ENCODE data around the gene SGMS2.

The SGMS2 gene

DNA sequence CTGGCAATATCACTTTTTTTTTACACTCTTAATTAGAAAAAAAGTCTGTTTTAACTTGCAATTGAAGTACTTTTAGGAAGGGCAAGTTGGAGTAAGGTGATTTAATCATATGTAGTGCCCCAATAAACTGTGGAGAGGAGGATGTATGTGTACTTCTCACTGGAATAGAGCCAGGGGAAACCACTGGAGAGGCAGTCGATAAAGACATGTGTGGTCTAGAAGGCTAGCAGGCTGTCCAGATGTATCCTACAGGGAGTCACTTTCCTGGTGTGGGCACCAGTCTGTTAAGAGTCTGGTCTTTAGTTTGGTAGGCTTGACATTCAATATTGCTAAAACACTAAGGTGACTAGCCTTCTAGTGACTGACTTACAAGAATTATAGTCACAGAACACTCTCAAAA is 9.6 kb upstream of the SGMS2 start:
- no peak overlapping the region for H3K27ac Mint-ChIP-seq
- no peak overlapping the region for H3K4me3 Mint-ChIP-seq
- peaks cover 4% of the 10 kb centered on the region for H3K27me3 Mint-ChIP-seq
- H3K36me3 Mint-ChIP-seq: no peaks in the 10 kb centered on the region
- H3K4me1 Mint-ChIP-seq (ENCODE audit: low read depth): no peaks in the 10 kb centered on the region
- no peaks in the 10 kb centered on the region for H3K9me3 Mint-ChIP-seq (ENCODE audit: low read depth)

DNA sequence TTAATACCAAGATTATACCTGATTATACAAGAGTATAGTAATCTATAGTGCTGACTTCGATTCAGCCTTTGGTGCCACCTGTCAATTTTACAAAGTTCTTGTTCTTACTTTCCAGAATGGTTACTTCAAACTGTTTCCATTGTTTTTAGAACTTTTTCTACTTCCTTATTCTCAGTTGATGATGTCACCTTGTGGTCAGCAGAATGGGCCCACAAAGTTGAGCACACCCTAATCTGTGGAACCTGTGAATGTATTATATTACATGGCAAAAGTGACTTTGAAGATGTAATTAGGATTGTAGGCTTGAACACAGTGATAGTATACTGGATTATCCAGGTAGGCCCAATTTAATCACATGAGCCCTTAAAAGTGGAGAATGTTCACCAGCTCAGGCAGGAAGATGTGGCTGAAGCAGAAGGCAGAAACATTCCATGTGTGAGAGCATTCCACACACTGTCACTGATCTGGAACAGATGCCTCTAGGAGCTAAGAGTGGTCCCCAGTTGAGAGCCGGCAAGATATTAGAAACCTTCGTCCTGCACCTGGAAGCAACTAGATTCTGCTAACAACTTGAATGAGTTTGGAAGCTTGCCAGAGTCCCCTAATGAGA is 6.3 kb upstream of the SGMS2 start:
- H3K27me3 Mint-ChIP-seq: peaks cover under 1% of the 10 kb centered on the region
- H3K9me3 Mint-ChIP-seq (ENCODE audit: low read depth): no peaks in the 10 kb centered on the region
- H3K36me3 Mint-ChIP-seq: no peaks in the 10 kb centered on the region
- no peak overlapping the region for H3K27ac Mint-ChIP-seq
- no peak overlapping the region for H3K4me3 Mint-ChIP-seq
- H3K4me1 Mint-ChIP-seq (ENCODE audit: low read depth): no peaks in the 10 kb centered on the region

DNA sequence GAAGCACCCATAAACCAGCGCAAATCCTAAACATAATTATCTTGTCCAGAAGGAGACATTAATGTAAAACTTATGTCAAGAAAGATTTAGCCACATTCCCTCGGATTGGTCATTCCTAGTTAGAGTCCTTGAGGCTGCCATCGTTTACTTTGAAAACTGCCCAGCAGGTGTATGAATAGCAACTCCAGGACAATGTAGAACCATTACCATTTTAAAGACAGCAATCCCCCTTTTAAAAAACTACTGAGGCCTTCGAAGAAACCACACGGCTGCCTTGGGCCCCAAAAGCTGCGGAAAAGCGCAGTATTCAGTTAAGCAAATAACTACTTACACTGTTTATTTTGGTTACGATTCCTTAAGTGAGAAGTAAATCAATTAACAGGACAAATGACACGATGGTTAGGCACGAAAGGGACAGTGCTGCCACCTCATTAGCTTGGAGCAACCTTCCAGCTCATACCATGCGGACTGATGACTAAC is 822 bp upstream of the SGMS2 start:
- H3K27ac Mint-ChIP-seq: no peak overlapping the region
- H3K4me1 Mint-ChIP-seq (ENCODE audit: low read depth): peaks cover 11% of the 10 kb centered on the region
- no peaks in the 10 kb centered on the region for H3K36me3 Mint-ChIP-seq
- H3K9me3 Mint-ChIP-seq (ENCODE audit: low read depth): no peaks in the 10 kb centered on the region
- peak overlapping the region; percentile 88 for H3K4me3 Mint-ChIP-seq
- H3K27me3 Mint-ChIP-seq: peaks cover 30% of the 10 kb centered on the region

DNA sequence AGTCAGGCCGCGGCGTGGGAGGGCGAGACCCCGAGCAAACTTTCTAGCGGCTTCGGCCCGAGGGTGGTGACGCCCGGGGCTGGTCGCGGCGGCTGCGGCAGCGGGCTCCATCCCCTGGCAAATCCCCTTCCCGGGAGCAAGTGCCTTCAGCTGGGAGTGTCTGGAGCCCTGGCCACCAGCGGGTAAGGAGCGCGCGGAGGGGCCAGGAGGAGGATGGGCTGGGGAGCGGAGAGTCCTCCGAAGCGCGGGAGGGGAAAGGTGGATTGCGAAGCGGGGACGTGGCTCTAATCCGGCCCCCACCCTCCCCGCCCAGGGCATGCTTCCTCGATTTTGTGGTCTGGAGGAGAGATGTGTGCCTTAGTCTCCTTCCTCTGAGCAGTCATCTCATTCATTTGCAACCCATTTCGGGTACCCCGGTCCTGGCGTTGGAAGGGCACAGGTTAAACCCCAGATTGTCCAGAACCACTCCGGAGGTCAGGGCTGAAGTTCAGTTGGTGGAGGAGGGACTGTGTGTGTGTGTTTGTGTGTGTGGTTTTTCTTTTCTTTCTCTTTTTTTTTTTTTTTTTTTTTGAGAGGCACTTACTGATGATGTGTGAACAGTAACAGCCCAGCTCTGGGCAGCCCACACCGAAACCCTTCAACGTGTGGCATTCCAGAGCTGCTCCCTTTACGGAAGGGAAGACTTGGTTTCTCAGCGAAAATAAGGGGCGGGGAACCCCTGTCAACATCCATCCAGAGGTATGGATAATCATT is 516 bp downstream of the SGMS2 start:
- Mint-ChIP-seq H3K9me3 (ENCODE audit: low read depth) (no peaks in the 10 kb centered on the region), H3K27me3 (peaks cover 33% of the 10 kb centered on the region), H3K4me1 (ENCODE audit: low read depth) (peaks cover 11% of the 10 kb centered on the region), H3K27ac (no peak overlapping the region), H3K4me3 (peak overlapping the region; percentile 77), H3K36me3 (no peaks in the 10 kb centered on the region)

DNA sequence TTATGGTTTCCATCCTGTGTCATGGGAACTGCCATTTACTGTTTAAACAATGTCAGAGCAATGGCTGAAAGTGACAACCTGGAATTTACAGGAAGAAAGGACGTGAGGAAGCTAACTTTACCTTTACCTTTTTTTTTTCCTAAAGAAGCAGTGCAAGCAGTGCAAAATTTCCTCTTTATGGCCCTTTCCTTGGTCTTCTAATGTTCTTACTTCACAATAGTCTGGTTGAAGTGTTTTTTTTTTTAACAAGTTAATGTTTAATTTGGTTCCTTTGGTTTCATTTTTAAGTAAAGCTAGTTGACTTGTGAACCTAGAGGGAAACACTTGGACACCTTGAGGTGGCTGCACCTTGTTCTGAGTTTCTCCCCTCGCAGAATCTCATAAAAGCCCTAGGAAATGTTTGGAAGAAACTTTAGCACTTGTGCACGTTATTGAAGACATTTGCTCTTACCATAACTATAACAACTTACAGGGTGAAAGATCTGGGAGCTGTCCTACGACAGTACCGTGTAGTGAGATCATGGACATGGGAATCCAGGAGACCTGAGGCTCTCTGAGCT is 1.8 kb downstream of the SGMS2 start:
- H3K4me3 Mint-ChIP-seq: no peak overlapping the region
- no peaks in the 10 kb centered on the region for H3K36me3 Mint-ChIP-seq
- H3K4me1 Mint-ChIP-seq (ENCODE audit: low read depth): peaks cover 11% of the 10 kb centered on the region
- no peak overlapping the region for H3K27ac Mint-ChIP-seq
- H3K27me3 Mint-ChIP-seq: peaks cover 38% of the 10 kb centered on the region
- no peaks in the 10 kb centered on the region for H3K9me3 Mint-ChIP-seq (ENCODE audit: low read depth)

DNA sequence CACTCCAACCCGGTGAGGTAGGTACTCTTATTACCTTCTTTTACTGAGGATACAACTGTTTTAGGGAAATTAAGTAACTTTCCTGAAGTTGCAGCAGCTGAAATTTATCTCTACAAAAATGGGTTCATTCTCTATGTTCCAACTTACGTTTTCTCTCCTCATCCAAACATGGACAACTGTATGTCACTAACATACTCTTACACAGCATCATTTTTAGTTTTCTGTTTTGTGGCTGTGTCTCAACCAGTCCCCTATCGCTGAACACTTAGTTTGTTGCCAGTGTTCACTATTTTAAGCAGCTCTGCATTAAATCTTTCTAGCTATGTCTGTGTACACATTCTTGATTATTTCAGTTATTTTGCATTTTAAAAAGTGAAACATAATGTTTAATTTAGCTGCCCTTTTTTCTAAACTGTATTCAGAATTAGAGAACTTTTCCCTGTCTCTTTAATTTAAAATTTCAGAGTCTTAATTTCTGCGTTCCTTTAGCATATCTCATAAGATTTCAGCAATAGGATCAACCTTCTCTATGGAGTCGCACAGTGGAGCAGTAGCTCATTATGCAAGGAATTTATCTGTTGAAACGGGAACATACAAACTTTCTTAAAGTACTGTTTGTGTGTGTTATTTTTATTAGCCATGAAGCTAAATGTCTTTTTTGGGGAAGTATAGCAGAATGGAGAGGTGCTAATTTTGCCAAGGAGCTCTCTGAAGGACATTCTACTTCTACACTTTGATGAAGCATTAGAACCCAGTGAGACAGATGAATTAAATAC is 3.8 kb downstream of the SGMS2 start:
- Mint-ChIP-seq H3K36me3 (no peaks in the 10 kb centered on the region), H3K27me3 (peaks cover 36% of the 10 kb centered on the region), H3K4me1 (ENCODE audit: low read depth) (peaks cover 11% of the 10 kb centered on the region), H3K9me3 (ENCODE audit: low read depth) (no peaks in the 10 kb centered on the region), H3K4me3 (no peak overlapping the region), H3K27ac (no peak overlapping the region)

DNA sequence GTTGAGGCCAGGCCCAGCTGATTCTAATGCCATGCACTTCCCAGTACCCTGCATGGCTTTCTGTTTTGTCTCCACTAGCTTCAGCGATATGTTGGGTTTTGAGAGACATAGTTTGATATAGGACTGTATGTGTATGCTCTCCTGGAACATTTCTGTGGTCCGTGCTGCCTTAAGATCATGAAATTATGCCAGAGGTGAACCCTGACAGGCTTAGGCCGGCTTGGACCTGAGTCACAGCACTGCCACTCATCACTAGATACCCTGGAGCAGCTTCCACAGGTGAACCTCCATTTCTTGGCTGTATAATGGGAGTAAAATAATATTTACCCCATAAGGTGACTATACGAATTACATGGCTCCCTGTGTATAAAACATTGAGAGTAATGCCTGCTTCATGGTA is 6.4 kb downstream of the SGMS2 start:
- Mint-ChIP-seq H3K9me3 (ENCODE audit: low read depth) (no peaks in the 10 kb centered on the region), H3K4me1 (ENCODE audit: low read depth) (no peaks in the 10 kb centered on the region), H3K4me3 (no peak overlapping the region), H3K27ac (no peak overlapping the region), H3K36me3 (no peaks in the 10 kb centered on the region), H3K27me3 (peaks cover 24% of the 10 kb centered on the region)

DNA sequence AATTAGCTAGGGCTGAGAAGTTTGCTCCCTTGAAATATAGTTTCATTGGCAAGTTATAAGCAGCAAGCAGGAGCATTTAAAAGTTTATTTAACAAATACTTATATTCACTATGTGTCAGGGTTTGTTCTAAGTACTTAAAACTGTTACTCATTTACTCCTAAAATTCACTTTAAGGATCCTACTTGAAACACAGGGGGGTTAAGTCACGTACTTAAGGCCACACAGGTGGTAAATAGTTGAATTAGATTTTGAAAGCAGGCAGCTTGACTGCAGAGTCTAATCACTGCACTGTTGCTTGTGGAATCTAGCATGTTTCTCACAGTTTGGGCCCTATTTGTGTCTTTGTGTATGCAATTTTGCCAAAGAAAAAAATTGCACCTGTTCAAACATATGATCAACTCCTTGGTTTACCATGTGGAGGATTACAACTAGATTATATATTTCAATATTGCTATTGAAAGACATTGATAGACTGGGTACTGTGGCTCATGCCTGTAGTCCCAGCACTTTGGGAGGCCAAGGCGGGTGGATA is 7.6 kb downstream of the SGMS2 start:
- H3K4me3 Mint-ChIP-seq: no peak overlapping the region
- no peaks in the 10 kb centered on the region for H3K36me3 Mint-ChIP-seq
- H3K4me1 Mint-ChIP-seq (ENCODE audit: low read depth): no peaks in the 10 kb centered on the region
- no peaks in the 10 kb centered on the region for H3K9me3 Mint-ChIP-seq (ENCODE audit: low read depth)
- peaks cover 17% of the 10 kb centered on the region for H3K27me3 Mint-ChIP-seq
- H3K27ac Mint-ChIP-seq: no peak overlapping the region

DNA sequence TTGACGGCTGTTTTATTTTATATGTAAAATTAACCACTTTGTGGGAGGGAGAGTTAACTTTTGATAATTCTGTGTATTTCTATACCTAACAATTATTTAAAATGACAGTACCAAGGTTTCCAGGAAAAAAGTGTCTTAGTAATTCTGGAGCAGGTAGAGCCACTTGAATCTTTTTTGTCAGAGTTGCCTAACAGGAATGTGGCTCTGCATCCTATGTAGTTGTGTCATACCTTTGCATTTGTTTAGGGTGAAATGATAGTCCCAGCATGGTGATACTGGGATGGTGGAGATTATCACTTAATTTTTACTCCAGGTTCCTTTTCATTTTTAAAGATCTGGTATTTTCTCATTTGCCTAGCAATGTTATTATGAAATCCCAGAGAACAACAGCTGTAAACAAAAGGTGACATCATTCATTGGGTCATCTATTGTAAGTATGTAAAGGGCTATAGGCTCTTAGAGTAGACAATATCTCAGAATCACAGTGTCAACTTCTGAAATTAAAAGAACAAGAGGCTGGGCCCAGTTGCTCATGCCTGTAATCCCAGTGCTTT is 9.6 kb downstream of the SGMS2 start:
- Mint-ChIP-seq H3K36me3 (no peaks in the 10 kb centered on the region), H3K4me1 (ENCODE audit: low read depth) (no peaks in the 10 kb centered on the region), H3K4me3 (no peak overlapping the region), H3K27me3 (peaks cover 7% of the 10 kb centered on the region), H3K9me3 (ENCODE audit: low read depth) (no peaks in the 10 kb centered on the region), H3K27ac (no peak overlapping the region)

DNA sequence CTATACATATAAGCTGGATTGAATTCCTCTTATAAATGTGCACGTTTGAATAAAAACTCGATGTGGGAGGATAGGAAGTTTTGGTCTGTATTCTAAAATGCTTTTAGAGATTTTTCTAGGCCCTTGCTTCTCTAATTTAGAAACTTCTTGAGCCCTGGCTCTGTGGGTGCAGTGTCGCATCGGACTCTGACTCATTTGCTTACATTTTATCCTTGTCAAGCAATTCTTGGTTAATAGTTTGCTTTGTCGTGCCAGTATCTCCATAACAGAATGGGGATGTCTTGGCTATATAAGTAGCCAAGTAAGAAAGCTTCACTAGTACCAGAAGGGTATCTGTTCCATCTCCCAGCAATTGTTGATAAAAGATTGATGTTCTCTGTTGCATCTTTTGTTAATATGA is 10.7 kb downstream of the SGMS2 start:
- Mint-ChIP-seq H3K36me3 (no peaks in the 10 kb centered on the region), H3K27ac (no peak overlapping the region), H3K27me3 (peaks cover 3% of the 10 kb centered on the region), H3K9me3 (ENCODE audit: low read depth) (no peaks in the 10 kb centered on the region), H3K4me1 (ENCODE audit: low read depth) (no peaks in the 10 kb centered on the region), H3K4me3 (no peak overlapping the region)

DNA sequence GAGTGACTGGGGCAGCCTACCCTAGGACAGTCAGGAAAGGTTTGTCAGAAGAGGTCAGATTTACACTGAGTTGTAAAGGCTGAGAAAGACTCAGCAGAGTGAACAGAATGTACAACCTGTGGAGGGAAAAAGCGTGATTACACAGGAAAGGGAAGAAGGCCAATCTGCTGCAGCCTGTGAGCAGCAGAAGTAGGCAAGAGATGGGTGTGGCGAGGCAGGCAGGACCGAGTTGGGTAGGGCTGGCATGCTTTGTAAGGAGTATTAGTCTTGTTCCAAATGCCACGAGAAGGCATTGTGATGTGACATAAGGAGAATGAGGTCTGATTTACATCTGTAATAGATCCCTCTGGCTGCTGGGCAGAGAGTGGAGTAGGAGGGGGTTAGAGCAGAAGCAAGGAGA is 12.6 kb downstream of the SGMS2 start:
- Mint-ChIP-seq H3K4me1 (ENCODE audit: low read depth) (no peaks in the 10 kb centered on the region), H3K27me3 (peaks cover 5% of the 10 kb centered on the region), H3K4me3 (no peak overlapping the region), H3K27ac (no peak overlapping the region), H3K36me3 (no peaks in the 10 kb centered on the region), H3K9me3 (ENCODE audit: low read depth) (no peaks in the 10 kb centered on the region)

DNA sequence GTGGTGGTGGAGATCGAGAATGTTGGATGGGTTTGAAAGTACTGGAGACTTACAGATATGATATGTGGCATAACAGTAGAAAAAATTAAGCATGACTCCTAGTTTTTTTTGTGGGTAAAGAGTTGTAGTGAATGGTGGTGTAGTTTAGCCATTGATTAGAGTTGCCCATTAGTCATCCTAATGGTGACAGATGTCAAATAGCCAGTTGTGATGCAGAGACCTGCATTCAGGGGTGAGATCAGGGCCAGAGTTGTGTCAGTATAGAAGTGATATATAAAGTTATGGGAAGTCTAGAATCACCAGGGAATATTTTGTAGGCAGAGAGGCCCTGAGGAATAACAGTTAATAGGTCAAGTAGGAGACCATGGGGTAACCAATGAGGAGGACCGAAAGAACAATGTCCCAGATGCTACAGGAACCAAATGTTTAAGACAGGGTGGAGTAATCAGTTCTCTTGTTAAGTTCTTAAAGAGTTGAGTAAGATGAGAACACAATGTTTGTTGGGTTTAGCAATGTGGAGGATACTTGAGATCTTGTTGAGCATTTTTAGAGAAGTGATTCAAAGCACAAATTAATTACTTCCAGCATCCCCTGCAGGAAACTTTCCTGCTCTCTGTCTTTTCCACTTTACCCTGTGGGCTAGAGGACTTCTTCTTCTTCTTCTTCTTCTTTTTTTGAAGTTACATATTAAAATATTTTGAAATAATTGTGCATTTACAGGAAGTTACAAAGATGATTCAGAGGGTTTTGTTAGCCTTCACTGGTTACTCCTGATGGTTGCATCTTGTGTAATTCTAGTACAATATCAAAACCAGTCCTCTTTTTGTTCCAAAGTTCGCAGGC is 13.3 kb downstream of the SGMS2 start:
- Mint-ChIP-seq H3K27me3 (peaks cover 5% of the 10 kb centered on the region), H3K27ac (no peak overlapping the region), H3K9me3 (ENCODE audit: low read depth) (no peaks in the 10 kb centered on the region), H3K4me3 (no peak overlapping the region), H3K4me1 (ENCODE audit: low read depth) (no peaks in the 10 kb centered on the region), H3K36me3 (no peaks in the 10 kb centered on the region)

DNA sequence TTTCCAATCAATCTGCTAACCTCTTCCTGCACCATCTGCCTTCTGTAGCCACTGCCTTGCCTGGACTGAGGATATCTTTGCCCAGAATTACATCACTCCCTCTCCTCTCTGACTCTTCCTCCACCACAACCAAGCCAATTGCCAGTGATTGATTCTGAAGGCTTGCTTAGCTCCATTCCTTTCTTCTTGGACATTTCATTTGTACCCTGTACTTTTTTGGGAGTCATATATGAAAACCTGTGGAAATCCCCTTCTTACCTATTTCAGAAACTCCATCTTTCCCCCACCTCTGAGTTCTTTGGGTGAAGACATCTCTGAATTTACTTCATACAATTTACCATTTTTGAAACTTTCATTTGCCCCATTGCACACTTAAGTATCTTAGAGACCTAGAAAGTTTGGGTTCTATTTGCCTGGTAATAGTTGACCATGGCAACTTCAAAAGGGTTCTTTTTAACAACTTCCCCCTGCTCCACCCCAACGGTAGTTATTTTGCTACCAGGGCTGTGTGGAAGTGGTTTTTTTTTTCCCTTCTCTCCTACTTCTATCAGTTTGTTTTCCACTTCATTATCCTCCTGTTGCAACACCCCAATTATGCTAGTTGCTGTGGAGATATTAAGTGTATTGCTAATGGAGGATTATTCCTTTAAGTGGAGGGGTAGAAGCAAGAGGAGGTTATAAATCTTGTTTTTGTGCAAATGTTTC is 14.3 kb downstream of the SGMS2 start:
- Mint-ChIP-seq H3K27me3 (peaks cover 5% of the 10 kb centered on the region), H3K4me1 (ENCODE audit: low read depth) (no peaks in the 10 kb centered on the region), H3K36me3 (no peaks in the 10 kb centered on the region), H3K9me3 (ENCODE audit: low read depth) (no peaks in the 10 kb centered on the region), H3K4me3 (no peak overlapping the region), H3K27ac (no peak overlapping the region)

Measured in activated naive CD8-positive, alpha-beta T cell (primary cell).